Umbilical cord (tissue), 2 donors: ENCODE results near the gene ARHGAP26. TPM values are rescaled to one million over a fixed set of nuclear protein-coding genes. Genes with fewer than 3 reads are reported as not detected.
A peak's percentile ranks its signal among the peaks of the same experiment; 100 is the strongest.

Source experiments
- DNase-seq: peaks from one replicate; pipeline ENCODE4 v3.0.0-alpha.2; 2015; ENCODE audit warnings: low spot score
- total RNA-seq: library from RNA; depleted of rRNA; stranded (reverse); fragments of >200 nt; gene quantifications from one replicate; pipeline ENCODE4 v1.2.3, GENCODE V29; 2014; ENCODE audit warnings: low replicate concordance; ENCODE audit not compliant: insufficient read depth

The ARHGAP26 gene
- total RNA-seq, 1 donor from 2014 or later, result 17.3 TPM

DNA sequence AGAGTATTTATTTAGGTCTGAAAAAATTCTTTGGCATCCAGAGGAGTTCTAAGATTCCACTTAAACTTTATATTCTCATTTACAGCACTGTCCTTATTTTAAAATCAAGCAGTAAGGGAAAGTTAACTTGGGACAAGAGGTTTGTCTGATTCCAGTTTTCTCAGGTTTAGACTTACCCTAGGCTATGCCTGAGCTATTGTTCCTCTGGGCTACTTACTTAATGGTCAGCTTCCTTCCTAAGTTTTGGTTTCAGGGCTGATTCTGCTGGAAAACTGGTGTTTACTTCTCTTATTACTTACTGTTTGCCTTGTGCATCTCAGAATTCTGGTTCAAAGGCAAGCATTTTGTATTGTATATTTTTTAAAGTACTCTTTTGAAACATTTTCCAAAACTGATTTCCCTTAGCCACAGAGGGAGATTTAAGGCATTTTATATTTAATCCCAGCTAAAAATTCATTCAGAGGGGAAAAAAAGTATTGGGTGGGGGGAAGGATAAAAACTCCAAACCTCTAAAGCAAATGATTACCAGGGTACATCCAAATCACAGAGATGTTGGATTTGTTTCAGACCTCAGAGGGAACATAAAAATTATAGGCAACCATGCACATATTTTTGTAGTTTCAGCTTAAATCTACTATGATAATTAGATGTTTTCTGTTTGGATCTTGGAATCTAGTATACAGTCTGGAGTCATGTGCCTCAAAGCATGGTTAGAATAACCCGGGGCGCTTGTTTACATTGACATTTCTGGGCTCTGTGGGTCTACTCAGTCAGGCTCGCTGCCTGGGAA, 290.0 kb downstream of the ARHGAP26 start:
- DNase-seq, result peak; percentile 70

DNA sequence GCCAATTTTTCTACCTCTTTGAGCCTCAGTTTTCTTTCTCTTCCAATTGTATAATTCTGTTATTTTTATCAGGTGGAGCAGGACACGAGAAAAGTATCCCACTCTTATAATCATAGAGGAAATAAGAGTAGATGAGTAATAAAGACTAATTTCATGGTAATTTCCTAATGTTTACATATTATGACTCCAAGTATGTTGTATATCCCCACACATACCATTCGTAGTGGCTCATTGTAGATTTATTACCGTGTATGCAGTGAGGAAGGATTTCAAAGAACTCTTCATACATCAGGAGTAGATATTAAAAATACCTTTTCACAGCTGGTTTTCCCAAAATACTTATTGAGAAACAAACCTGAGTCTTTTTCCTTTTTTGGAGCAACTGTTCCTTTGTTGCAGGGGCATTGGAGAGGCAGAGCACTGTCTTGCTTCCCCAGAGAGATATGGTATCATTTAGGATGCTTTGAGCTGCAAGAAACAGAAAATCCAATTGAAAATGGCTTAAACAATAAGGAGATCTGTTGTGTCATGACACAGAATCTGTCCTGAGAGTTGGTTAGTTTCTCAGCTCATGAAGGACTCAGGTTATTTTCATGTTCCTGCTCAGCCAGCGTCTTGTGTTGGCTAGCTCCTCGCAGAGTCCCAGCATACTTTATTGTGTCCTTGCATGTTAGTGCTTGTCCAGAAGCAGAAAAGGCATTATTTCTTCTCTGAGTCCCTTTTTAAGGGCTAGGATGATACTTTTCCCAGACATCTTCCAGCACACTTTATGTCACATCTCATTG, 291.2 kb downstream of the ARHGAP26 start:
- DNase-seq, result peak; percentile 75

DNA sequence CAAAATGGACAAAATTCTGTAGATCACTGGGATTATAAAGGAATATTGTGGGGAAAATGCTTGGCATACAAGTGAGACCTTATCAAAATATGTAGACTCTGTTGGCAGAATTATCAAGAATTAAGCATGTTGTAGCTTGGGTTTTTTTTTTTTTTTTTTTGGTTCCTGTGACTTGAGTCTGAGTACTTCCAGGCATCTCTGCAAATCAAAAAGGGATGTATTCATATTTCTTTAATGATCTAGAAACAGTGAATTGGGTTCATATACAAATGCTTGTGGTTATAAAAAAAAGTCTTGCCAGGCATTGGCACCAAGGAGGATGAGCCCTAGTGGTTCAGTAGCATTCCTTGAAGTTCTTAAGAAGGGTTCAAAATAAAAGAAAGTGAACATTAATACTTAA, 292.2 kb downstream of the ARHGAP26 start:
- peak; percentile 74 for DNase-seq

DNA sequence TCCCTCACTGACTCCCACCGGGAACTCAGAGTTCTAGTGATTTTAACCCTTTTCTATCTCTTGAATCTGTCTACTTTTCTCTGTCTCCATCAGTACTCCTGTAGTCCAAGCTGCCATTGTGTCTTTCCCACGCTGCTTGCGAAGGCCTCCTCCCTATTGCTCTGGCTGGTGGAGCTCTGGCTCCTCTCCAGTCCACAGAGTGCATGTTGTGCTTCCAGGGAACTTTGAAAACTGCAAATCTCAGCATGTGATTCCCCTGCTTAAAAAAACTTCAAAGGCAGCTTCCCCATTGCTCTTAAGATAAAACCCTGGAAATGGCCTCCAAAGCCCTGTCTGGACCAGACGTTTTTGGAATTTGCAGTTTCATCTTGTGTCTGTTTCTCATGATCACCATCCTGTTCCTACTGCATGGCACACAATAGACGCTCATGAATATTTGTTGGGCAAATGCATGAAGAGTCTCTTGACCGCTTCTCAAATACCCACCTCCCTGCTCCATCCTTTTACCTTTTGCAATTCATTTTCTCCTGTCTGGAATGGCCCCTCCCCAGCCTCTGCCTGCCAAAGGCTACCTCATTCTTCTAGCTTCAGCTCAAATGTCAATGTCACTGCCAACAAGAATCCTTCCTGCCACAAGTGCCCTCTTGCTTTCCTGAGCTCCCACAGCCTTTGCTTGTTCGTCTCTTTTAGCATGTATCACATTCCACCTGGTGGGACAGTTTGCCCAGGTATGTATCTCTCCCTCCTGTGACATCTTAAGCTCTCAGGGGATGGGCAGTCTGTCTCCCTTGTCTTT, 293.2 kb downstream of the ARHGAP26 start:
- peak; percentile 97 for DNase-seq

DNA sequence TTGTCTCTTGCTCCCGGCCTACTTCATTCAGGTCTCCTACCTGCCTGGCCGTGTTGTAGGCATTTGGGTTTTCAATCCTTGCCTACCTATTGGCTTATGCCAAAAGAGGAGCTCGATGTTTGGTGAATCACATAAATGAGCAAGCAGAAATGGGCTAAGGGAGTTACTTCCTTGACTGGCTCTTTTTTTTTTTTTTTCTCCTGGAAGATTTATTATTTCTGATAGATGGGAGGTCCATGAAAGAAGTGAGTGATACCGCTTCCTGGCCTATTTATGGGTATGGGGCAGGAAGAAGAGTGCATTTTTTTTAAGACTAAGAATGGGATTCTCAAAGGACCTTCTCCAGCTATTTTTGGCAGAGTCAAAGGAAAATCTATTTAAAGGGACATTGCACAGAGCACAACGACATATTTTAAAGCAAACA, 294.1 kb downstream of the ARHGAP26 start:
- DNase-seq, result peak; percentile 76

DNA sequence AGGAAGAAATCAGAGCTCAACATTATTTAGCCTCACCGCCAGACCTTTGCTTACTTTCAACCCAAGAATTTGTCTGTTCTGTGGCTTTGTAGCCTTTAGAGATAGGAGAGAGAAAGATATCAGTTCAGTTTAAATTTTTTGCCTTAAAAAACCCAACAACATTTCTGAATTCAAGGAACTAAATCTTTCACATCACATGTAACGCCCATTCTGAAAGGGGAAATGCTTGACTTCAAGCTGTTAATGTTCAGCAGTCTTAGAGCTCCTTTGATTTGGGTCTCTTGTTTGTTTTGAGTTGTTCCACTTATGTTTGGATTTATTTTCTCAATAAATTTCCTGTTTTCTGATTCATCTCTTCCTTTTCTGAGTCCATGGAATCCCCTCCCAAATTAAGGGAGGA, 294.5 kb downstream of the ARHGAP26 start:
- DNase-seq, result peak; percentile 78

DNA sequence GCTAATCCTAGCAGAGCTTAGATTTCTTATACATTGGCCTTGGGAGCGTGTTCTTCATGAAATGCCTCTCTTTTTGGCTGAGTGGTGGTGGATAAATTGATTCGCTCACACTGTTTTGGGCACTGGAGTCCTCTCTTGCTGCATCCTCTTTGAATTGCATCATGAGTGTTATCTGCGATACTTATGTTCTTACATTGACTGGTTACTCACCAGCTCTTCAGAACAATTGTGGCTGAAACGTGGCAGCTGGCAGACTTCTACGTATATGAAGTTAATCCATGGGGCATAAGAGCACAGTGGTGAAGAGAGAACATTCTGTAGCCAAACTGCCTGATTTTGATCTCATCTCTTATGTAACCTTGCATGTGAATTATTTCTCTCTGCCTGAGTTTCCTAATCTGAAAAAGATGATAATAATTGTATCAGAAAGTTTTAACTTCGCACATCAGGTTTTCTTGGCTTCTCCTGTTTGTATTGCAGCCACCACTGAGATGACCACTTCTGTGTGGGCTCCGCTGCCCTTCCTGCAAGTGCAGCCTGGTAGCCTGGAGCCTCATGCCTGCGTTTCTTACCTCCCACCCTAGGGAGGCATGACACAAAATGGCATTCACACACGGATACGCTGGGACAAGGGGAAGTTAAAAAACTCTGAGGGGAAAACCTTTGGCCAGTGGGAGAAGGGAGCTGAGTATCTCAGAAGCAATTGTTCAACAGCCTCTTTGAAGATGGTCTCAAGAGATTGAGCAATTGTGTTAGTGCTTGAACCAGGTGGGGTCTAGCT, 295.2 kb downstream of the ARHGAP26 start:
- DNase-seq, result peak; percentile 84

DNA sequence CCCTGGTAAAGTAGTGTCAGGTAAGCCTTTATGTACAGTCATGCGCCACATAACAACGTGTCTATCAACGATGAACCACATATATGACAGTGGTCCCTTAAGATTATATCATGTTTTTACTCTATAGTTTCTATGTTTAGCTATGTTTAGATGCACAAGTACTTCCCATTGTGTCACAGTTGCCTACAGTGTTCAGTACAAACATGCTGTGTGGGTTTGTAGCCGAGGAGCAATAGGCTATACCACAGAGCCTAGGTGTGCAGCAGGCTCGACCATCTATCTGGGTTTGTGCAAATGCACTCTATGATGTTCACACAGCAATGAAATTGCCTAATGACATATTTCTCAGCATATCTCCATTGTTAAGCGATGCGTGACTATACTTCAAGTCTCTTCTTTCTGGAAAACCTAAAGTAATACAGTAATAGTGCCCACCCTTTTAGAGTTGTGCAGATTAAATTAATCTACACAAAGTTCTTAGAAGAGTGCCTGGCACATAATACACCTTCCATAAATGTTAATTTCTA, 295.9 kb downstream of the ARHGAP26 start:
- DNase-seq, result no peak

DNA sequence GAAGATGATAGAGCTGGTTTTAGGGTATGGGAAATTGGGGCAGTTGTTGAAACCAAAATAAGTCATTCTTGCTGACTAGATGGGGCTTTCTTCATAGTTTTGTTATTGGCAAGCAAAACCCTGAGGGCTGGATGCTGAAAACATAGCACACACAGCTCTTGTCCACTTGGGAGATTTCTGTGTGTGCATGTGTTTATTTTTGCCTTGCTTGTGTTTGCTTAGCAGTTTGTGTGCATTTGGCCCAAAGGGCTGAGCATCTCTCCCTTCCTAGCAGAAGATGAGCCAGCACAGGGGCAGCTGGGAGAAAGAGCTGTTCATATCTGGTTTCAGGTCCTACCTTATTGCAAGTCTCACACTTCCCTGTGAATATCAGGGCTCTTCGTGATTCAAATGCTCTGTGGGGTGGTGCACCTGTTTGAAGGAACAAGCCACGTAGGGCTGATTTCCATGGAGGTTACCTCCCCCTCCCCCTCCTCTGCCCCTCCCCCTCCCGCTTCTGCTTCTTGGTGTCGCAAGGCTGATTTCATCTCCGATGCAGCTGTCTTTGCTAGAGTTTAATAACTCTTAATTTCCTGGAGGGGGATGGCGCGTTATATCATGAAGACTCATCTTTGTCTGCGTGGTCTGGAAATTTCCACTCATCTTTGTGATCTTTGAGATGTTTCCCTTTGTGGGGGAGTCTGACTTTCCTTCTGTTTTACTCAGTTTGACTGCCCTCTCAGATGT, 296.5 kb downstream of the ARHGAP26 start:
- no peak for DNase-seq

DNA sequence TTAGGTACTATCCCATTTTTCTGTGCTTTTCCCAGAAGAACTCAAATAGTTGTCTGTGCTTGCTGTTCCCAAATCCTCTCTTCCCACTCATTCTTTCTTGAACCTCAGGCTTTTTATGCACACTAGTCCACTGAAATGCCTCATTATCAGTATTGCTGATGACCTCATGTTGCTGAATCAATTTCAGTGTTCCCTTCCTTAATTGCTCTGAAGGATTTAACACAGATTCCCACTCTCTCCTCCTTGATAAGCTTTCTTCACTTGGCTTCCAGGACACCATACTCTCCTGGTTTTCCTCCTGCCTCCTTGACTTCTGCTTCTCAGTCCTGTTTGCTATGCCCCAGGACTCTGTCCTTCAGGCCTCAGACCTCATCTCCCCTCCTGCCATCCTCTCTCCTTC, 298.5 kb downstream of the ARHGAP26 start:
- DNase-seq, result no peak

DNA sequence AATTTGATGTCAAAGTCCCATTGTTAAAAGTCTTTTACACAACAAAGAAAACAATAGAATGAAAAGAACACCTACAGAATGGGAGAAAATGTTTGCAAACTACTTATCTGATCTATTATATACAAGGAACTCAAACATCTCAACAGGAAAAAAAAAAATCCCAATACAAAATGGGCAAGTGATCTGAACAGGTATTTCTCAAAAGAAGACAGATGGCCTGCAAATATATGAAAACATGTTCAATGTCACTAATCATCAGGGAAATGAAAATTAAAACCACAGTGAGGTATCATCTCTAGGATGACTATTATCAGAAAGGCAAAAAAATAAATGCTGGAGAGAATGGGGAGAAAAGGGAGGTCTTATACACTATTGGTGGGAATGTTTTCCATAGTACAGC, 301.8 kb downstream of the ARHGAP26 start:
- no peak for DNase-seq

DNA sequence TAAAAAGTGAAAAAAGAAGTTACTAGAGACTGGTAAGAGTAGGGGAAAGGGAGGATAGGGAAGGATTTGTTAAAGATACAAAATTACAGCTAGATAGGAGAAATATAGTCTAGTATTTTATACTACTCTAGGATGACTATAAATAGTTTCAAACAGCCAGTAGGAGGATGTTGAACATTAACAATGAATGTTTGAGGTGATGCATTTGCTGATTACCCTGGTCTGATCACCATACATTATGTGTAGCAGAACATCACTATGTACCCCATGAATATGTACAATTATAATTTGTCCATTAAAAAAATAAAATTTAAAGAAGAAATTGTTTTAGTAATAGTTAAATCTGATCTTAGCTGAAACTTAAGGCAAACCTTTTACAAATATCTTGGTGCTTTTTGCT, 302.6 kb downstream of the ARHGAP26 start:
- no peak for DNase-seq

DNA sequence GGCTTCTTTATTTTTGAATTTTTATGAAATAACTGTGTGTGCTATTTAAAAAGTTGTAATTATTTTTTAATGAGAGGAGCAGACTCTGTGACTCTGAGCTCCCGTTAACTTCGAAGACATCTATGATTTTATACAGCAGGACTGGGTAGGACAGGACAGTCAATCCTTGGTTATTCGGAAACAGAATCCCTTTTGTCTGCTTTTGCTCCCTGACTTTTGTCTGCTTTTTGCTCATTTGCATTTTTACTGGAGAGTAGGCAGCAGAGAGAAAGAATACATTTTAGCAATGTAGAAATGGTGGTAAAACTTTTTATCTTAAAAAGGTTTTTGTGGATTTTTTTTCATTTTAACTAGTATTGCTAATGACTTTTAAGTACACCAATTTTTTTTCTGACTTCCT, 303.6 kb downstream of the ARHGAP26 start:
- no peak for DNase-seq

DNA sequence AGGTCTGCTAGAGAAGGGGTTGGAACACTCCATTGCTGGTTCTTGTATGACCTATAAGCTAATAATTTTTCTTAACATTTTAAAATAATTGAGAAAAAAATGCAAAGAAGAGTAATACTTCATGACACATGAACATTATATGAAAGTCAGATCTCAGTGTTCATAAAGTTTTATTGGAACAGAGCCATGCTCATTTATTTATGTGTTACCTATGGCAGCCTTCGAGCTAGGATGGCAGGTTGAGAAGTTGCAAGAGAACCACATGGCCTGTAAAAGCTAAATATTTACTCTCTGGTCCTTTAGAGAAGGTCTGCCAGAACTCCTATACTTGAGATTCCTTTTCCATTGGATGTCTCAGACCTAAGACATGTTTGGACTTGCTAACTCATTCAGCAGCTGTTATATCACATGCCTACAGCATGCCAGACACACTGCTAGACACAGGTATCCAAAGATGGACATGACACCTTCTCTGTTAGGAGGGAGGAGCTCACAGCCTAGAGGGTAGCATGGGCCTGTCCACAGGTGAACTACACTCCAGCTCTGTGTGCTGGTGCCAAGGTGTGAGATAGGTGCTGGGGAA, 304.3 kb downstream of the ARHGAP26 start:
- no peak for DNase-seq

DNA sequence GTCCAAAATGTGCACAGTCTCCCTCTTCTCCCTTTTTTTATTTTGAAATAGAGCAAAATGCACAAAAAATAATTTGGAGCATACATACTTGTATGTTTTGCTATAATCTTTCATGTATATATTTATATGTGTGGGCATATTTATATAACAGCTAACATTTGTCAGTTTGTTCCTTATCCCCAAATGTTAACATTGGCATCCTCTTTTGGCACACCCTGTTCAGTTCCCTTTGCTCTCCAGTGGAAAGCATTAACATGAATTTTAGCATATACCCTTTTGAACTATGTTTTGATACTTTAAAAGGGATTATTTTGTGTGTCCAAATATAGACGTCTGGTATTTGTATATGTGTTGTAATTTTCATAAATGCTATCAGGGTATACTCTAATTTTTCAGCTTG, 306.2 kb downstream of the ARHGAP26 start:
- DNase-seq, result no peak

DNA sequence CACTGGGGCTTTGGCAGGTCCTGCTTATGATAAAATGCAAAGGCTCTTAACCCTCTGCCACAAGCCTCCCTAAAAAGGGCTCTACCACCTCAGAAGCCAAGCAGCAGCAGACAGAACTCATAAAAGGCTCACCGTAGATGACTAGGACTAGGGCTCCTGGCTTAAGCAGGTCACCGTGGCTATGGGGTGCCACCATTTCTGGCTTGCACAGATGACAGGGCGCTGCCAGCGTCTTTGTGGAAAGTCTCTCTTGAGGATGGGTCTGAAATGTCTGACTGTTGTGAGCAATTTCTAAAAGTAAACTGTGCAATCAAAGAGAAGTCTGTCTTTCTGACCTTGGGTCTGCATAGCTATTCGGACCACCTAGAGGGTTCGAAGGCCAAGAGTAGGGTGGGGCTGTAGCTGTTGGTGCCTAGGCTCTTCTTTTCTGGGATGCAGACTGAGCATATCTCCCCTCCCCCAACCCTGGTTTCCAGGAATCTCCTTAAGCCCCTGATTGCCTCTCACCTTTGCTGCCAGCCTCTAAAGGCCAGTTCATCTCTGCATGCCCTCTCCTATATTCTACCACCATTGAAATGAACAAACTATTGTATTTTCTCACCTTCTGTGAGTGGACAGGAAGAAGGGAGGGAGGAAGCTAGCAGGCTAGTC, 307.4 kb downstream of the ARHGAP26 start:
- DNase-seq, result no peak

DNA sequence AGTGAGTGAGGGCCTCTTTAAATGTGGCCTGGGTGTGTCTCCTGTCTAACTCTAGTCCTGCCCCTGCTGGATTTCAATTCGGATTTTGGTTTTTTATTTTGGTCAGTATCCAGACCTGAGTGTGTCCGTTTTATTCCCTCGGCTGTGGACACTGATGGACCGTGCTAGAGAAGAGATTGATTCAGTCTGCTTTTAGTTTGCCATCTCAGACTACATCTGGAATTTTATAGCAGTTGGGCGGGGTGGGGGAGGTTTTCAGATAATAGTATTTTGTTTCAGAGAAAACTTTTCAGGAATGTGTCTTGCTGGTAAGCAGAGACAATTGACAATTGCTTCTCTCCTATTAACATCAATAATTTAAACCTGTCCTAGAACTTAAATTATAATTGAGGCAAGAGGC, 308.1 kb downstream of the ARHGAP26 start:
- no peak for DNase-seq

DNA sequence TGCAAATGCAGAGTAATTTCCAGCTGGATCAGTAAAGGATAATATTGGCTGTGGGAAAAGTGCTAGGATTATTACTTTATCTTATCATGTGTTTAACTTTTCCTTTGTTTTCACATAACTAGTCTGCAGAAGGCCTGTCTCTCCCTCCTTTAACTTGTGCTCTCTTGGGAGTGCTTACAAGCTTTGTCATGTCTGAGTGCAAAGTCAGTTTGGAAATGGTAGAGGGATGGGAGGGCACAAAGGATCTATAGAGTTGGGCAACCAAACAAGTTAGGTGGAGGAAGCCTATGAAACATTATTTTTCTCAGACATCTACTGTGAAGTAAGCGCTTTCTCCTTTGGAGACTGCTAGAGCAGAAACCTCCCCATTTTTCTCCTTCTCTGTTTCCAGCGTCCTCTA, 308.8 kb downstream of the ARHGAP26 start:
- DNase-seq, result no peak

DNA sequence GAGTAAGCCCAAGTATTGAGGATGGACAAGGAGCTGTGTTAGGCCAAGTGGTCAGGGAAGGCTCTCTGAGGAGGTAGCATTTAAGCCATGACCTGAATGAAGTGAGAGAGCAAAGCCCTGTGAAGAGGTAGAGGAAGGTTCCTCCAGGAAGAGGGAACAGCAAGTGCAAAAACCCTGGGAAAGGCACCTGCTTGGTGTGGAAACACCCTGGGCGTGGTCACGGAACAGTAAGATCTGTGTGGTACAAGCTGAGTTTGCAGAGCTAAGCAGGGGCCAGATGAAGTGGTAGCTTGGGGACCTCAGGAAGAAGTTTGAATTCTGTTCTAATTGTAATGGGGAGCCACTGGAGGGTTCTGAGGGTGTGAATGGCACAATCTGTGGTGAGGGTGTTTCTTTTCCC, 310.2 kb downstream of the ARHGAP26 start:
- no peak for DNase-seq

DNA sequence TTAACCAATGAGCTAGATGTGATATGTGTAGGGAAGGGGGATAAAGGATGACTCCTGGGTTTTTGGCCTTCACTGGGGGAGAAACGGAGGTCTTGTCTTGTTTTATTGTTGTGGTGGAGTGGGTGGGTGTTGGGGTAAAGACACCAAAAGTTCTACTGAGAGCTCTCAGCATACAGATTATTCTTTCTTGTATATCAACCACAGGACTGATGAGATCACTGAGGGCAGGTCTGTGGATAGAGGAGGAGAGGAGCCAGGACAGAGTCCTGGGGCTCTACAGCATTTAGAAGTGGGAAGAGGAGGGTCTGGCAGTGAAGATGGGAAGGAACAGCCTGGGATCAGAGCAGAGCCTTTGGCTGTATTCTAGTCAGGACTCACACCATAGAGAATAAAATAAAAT, 310.8 kb downstream of the ARHGAP26 start:
- no peak for DNase-seq
